Measurements from ENCODE around the gene CLCF1. TPM values are rescaled to one million over a fixed set of nuclear protein-coding genes. Genes with fewer than 3 reads are reported as not detected.

CLCF1 gene
- total and polyA plus RNA-seq, 2 of the 13 experiments (the other 11 are each of a cell fraction or from before 2014, with no cell fraction given) = 0.49 to 0.78 TPM

DNA sequence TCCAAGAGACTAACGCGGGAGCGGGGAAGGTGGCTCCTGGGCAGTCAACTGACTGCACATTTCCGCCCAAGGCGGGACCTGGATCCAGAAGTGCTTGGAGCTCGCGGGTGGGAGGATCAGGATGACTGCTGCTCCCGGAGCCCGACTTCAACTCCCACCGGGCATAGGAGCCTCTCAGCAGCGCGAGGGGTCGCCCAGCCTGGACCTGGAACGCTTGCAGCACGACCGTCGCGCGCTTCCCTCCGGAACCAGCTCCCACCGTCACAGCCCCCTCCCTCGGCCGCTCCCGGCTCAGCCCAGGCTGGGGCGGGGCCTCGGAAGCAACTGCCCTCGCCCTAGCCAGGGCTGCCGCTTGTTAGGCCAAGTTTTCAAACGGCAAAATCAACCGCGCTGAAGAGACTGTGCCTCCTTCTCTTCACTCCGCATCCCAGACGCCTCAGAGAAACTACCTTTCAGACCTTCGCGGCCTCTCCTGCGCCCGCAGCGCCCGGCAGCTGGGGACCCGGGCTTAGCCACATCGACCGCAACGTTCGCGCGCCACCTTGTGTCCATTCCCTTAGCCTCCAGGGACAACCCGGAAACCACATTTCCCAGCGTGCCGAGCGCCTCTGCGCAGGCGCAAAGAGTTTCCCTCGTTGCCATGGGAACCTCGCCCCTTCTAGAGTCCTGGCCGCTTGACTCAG is 56.1 kb downstream of the CLCF1 start (continued):
- TF ChIP-seq ZSCAN25 (CRISPR knock-in tag; IDR thresholded peaks at IDR 0.05) (peak; percentile 38; the same call in 1 of the 2 replicates), SIN3B (IDR thresholded peaks at IDR 0.05; ENCODE audit: low read length) (peak; percentile 62; the same call in 1 of the 2 replicates), RFX3 (CRISPR knock-in tag; IDR thresholded peaks at IDR 0.05) (peak; percentile 100), MXD4 (CRISPR knock-in tag; IDR thresholded peaks at IDR 0.05) (peak; percentile 69; the same call in 1 of the 2 replicates), NFIB (CRISPR knock-in tag; IDR thresholded peaks at IDR 0.05; ENCODE audit: borderline replicate concordance) (no peak), ZNF431 (CRISPR knock-in tag; IDR thresholded peaks at IDR 0.05; ENCODE audit: borderline replicate concordance, low read depth) (0 out of 2 replicates have a peak, but pooled peaks have one; percentile 43), KAT8 (CRISPR knock-in tag; IDR thresholded peaks at IDR 0.05) (peak; percentile 74), TAF1 (CRISPR knock-in tag; IDR thresholded peaks at IDR 0.05) (peak; percentile 74), ATF7-NPFF (CRISPR knock-in tag; IDR thresholded peaks at IDR 0.05; ENCODE audit: low read depth) (peak; percentile 46; the same call in 1 of the 2 replicates), NKX3-1 (CRISPR knock-in tag; IDR thresholded peaks at IDR 0.05) (no peak), EEA1 (CRISPR knock-in tag; IDR thresholded peaks at IDR 0.05; ENCODE audit: borderline replicate concordance) (no peak), IKZF1 (IDR thresholded peaks at IDR 0.05) (no peak), POLR2G (IDR thresholded peaks at IDR 0.05; ENCODE audit: low read depth, low read length) (peak; percentile 87), ZNF552 (CRISPR knock-in tag; IDR thresholded peaks at IDR 0.05; ENCODE audit: borderline replicate concordance) (no peak; the same call in 1 of the 2 replicates), ZNF543 (CRISPR knock-in tag; IDR thresholded peaks at IDR 0.05) (peak; percentile 29; the same call in 1 of the 2 replicates), TP53 (CRISPR knock-in tag; conservative IDR thresholded peaks at IDR 0.05) (no peak), MIXL1 (CRISPR knock-in tag; IDR thresholded peaks at IDR 0.05) (peak; percentile 44; the same call in 1 of the 2 replicates), CBX2 (IDR thresholded peaks at IDR 0.05; ENCODE audit: low read depth, low read length) (no peak), CBX2 (CRISPR knock-in tag; IDR thresholded peaks at IDR 0.05; ENCODE audit: low read depth) (no peak), CEBPB (IDR thresholded peaks at IDR 0.05; ENCODE audit: borderline replicate concordance, low read depth, low read length) (no peak), ZNF3 (CRISPR knock-in tag; IDR thresholded peaks at IDR 0.05) (no peak; the same call in 1 of the 2 replicates)
- TF ChIP-seq, protein P1, sequence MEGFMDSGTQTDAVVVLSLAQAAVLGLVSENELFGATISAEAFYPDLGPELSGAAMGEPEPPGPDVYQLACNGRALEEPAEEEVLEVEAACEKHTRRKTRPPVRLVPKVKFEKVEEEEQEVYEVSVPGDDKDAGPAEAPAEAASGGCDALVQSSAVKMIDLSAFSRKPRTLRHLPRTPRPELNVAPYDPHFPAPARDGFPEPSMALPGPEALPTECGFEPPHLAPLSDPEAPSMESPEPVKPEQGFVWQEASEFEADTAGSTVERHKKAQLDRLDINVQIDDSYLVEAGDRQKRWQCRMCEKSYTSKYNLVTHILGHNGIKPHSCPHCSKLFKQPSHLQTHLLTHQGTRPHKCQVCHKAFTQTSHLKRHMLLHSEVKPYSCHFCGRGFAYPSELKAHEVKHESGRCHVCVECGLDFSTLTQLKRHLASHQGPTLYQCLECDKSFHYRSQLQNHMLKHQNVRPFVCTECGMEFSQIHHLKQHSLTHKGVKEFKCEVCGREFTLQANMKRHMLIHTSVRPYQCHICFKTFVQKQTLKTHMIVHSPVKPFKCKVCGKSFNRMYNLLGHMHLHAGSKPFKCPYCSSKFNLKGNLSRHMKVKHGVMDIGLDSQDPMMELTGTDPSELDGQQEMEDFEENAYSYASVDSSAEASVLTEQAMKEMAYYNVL (CRISPR knock-in tag; IDR thresholded peaks at IDR 0.05; ENCODE audit: borderline replicate concordance) = peak; percentile 67
- TF ChIP-seq, protein P2, sequence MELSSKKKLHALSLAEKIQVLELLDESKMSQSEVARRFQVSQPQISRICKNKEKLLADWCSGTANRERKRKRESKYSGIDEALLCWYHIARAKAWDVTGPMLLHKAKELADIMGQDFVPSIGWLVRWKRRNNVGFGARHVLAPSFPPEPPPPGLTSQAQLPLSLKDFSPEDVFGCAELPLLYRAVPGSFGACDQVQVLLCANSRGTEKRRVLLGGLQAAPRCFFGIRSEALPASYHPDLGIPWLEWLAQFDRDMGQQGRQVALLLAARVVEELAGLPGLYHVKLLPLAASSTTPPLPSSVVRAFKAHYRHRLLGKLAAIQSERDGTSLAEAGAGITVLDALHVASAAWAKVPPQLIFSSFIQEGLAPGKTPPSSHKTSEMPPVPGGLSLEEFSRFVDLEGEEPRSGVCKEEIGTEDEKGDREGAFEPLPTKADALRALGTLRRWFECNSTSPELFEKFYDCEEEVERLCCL (CRISPR knock-in tag; IDR thresholded peaks at IDR 0.05; ENCODE audit: borderline replicate concordance) = no peak
- TF ChIP-seq, protein P3, sequence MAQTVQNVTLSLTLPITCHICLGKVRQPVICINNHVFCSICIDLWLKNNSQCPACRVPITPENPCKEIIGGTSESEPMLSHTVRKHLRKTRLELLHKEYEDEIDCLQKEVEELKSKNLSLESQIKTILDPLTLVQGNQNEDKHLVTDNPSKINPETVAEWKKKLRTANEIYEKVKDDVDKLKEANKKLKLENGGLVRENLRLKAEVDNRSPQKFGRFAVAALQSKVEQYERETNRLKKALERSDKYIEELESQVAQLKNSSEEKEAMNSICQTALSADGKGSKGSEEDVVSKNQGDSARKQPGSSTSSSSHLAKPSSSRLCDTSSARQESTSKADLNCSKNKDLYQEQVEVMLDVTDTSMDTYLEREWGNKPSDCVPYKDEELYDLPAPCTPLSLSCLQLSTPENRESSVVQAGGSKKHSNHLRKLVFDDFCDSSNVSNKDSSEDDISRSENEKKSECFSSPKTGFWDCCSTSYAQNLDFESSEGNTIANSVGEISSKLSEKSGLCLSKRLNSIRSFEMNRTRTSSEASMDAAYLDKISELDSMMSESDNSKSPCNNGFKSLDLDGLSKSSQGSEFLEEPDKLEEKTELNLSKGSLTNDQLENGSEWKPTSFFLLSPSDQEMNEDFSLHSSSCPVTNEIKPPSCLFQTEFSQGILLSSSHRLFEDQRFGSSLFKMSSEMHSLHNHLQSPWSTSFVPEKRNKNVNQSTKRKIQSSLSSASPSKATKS (CRISPR knock-in tag; IDR thresholded peaks at IDR 0.05) = no peak
- TF ChIP-seq, protein P4, sequence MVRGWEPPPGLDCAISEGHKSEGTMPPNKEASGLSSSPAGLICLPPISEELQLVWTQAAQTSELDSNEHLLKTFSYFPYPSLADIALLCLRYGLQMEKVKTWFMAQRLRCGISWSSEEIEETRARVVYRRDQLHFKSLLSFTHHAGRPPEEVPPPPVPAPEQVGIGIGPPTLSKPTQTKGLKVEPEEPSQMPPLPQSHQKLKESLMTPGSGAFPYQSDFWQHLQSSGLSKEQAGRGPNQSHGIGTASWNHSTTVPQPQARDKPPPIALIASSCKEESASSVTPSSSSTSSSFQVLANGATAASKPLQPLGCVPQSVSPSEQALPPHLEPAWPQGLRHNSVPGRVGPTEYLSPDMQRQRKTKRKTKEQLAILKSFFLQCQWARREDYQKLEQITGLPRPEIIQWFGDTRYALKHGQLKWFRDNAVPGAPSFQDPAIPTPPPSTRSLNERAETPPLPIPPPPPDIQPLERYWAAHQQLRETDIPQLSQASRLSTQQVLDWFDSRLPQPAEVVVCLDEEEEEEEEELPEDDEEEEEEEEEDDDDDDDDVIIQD (CRISPR knock-in tag; IDR thresholded peaks at IDR 0.05; ENCODE audit: low read depth) = no peak

Data from HepG2 (cell line).